ENCODE data around the gene YPEL5.

- TF ChIP-seq POLR2AphosphoS5 (IDR thresholded peaks at IDR 0.05; ENCODE audit: low read depth, low read length), result no peak
- no peak for TF ChIP-seq POLR2A (IDR thresholded peaks at IDR 0.05; ENCODE audit: low read depth, low read length)
- TF ChIP-seq TAF1 (IDR thresholded peaks at IDR 0.05; ENCODE audit: borderline replicate concordance, low read depth, low read length), result no peak
Measured at GRCh38 chr2:30162806-30163205, 16.0 kb downstream of the YPEL5 start.
